HG03439 (cell line): ENCODE data around the gene LYVE1.

Experiments used
- ATAC-seq: cut with Tn5 transposase; IDR thresholded peaks from one replicate; pipeline ENCODE4 v1.9.1; 2021; ENCODE audit warnings: mild to moderate bottlenecking, moderate library complexity; ENCODE audit not compliant: unreplicated experiment

The LYVE1 gene

GRCh38 chr11:10561043-10561818 is 7.2 kb downstream of the LYVE1 start:
- ATAC-seq: no peak

GRCh38 chr11:10558288-10558687 is 10.2 kb downstream of the LYVE1 start:
- ATAC-seq: no peak

DNA sequence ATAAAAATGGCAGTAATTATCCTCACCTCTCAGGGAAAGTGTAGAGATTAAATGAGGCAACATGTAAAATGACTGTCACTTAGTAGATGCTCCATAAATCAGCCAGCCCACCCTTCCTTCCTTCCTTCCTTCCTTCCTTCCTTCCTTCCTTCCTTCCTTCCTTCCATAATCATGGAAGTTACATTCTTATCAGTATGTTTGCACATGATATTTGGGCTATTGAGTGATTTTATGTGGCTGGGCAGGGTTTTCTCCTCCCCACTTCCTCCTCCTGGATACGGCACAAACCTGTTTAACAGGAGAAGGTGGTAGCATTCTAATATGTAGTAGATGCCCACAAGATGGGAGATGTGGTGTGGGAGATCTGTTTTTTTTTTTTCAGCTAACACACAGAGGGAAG is 11.9 kb downstream of the LYVE1 start:
- ATAC-seq: no peak

DNA sequence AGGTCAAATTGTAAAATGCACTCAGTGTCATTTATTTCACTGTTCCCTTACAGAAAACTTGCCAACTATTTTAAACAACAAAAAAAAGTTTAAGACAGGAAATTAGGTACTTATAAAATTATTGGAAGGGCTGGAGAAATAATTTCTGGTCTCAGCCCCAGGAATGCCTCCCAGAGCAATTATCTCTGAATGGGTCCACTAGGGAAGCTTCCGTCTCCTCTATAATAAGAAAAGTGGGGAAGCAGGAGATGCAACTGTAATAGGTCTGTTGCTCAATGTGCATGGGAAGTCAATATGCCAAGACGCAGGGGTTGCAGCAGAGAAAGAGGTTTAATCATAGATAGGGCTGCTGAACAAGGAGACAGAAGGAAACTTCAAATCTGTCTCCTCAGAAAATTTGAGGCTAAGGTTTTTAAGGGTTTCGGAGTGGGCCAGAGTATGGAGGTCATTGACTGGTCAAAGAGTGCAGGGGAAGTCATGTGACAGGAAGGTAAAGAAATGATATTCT is 16.6 kb downstream of the LYVE1 start:
- no peak for ATAC-seq

DNA sequence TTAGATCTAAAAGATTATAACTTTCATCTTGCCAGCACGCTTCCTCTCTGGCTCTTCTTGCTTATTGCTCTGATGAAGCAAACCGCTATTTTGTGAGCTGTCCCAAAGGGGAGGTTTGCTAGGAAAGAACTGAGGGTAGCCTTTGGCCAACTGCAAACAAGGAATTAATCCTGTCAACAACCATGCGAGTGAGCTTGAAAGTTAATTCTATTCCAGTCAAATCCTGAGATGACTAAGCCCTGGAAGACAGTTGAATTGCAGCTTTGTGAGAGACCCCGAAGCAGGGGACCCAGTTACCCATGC is 17.2 kb downstream of the LYVE1 start:
- ATAC-seq: no peak

GRCh38 chr11:10550503-10551289 is 17.8 kb downstream of the LYVE1 start:
- ATAC-seq: no peak

GRCh38 chr11:10544491-10545465 is 23.7 kb downstream of the LYVE1 start:
- no peak for ATAC-seq

DNA sequence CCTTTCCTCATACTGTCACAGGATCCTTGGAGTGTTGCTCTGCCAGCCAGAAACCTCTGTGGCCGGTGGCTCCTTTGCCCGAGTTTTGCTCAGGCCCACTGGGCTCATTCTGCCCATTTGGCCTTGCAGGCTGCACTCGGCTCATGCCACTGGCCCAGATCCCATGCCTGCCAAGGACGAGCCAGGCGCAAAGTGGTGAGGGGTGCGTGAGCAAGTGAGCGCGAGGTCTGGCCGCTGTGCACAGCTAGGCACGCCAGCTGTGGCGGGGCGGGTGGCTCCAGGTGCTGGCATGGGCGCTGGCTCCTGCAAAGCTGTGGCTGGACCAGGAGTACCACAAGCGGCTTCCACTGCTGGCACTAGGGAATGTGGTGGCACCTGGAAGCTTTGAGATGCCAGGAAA is 24.7 kb downstream of the LYVE1 start:
- no peak for ATAC-seq

DNA sequence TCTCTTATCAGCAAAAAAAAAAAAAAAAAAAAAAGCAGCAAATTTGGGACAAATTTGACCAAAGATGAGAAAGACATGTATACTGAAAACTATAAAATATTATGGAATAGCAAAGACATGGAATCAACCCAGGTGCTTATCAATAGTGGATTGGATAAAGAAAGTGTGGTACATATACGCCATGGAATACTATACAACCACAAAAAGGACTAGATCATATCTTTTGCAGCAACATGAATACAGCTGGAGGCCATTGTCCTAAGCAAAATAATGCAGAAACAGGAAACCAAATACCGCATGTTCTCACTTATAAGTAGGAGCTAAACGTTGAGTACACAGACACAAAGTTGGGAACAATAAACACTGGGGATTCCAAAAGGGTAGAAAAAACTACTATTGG is 25.7 kb downstream of the LYVE1 start:
- no peak for ATAC-seq

- ATAC-seq: no peak
Observed at GRCh38 chr11:10541561-10541930, 26.9 kb downstream of the LYVE1 start.

- peak; percentile 99 for ATAC-seq
Observed at GRCh38 chr11:10540915-10541560, 27.4 kb downstream of the LYVE1 start, which contains the start of gene RNF141. Gene RNF141, minus strand, starts transcription at chr11:10541187. Its CDS starts 7,029 bp downstream, at chr11:10534158.

DNA sequence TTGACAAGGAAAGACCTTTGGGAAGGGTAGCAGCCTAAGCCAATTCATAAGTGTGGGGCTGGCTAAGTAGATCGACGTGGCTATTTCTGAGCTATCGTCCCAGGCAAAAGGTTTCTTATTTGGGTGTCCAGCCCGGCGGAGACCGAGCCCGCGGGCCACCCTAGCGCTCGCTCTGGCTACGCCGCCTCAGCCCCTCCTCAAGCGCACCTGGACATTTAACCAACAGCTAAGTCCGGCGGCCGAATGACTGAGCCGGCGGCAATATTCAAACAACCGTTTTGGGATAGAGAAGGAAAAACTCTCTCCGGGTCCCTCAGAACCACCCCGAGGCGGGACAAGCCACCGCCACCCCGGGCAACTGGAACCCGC is 27.9 kb downstream of the LYVE1 start:
- ATAC-seq: peak; percentile 37

DNA sequence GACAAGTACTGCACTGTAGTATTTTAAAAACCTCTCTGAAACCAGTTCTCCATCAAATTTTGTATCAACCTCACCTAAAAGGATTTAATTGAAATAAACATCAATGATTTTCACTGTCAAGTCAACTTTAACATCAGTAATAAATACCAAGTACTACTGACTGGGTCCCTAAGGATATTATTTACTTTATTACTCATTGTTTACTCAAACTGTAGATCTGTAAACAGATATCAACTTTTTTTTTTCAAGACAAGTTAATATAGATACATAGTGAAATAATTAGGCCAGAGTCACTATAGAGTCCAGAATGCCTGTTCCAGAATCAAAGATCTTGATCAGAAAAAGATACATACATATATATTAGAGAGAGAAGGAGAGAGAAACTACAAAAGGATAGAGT is 29.1 kb downstream of the LYVE1 start:
- ATAC-seq: no peak

DNA sequence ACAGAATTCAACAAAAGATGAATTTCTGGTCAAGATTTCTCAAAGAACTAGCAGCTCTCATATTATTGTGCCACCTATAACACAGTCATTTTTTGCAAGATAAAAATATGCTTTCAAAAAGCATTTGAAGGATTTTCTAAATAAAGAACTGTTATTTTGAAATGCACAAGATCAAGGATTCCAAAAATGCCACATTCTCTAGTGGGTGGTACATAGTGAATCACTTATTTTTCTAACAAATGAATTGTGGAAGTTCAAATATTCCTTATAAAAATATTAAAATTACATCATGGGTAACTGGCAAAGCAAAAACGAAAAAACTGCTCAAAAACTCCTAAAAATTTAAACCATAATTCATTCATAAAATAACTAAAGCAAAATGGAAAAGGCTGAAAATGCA is 29.5 kb downstream of the LYVE1 start:
- ATAC-seq: no peak

- no peak for ATAC-seq
Observed at GRCh38 chr11:10537600-10537999, 30.9 kb downstream of the LYVE1 start.

DNA sequence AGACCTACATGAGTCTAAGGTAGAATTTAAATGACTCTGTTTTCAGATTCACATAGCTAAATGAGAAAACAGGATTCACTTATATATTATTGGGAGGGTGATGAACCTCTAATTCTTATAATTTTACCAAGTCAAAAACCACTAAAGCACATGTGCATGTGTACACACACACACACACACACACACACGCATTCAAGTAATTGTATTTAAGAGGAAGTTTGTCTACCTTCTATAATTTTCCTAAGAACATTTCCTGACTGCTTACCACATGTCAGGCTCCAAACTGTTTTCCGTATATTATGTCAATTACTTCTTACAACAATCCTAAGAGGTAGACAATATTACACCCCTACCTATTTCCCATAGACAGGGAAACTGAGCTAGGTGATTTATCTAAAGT is 34.1 kb downstream of the LYVE1 start:
- ATAC-seq: no peak

DNA sequence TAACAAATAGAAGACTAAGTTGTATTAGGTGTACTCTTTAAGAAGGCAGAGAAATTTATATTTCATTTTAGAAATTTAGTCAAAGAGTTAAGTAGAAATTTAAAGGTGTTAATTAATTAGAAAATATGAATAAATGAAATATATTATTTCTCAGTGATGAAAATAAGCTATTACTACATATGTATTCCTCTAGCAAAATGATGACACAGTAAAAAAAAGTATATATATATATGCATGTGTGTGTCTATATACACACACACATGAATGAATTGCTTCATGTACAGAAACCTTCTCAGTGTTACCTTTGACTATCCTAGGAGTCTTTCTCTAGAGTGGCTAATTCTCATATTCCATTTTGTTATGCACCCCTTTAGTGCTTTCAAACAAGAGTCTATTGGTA is 35.1 kb downstream of the LYVE1 start:
- ATAC-seq: no peak

GRCh38 chr11:10532526-10532925 is 35.9 kb downstream of the LYVE1 start:
- ATAC-seq: no peak

DNA sequence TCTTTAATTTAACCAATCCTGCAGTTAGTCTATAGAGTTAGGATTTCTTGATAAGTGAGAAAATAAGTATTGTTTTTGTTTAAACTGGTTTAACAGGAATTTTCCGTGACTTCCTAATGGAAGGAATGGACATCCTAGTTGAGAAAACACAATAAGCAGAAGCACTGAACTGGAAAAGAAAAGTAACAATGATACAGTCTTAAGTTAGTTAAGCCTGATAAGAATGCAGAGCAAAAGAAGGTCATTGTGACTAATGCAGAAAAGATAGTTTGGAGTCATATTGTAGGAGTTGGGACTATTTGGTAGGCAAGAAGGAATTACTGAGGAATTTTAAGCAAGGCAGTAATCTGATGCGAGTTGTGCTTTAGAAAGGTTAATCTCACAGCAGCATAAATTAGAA is 39.2 kb downstream of the LYVE1 start:
- no peak for ATAC-seq

- no peak for ATAC-seq
Observed at GRCh38 chr11:10528121-10528520, 40.3 kb downstream of the LYVE1 start.
